ENCODE results near the gene RPL35A. TPM values are rescaled to one million over a fixed set of nuclear protein-coding genes. Genes with fewer than 3 reads are reported as not detected.

RPL35A gene
- total RNA-seq (2022; extraction: Qiagen RNA extraction; ENCODE audit: low read depth) = 1,027 to 1,152 TPM (median 1,082 TPM) in 5 replicates

GRCh38 chr3:197949778-197950676, at the start of gene RPL35A:
TSS of gene RPL35A (plus strand) at chr3:197950190. CDS start at chr3:197950968, 778 bp downstream.

DNA sequence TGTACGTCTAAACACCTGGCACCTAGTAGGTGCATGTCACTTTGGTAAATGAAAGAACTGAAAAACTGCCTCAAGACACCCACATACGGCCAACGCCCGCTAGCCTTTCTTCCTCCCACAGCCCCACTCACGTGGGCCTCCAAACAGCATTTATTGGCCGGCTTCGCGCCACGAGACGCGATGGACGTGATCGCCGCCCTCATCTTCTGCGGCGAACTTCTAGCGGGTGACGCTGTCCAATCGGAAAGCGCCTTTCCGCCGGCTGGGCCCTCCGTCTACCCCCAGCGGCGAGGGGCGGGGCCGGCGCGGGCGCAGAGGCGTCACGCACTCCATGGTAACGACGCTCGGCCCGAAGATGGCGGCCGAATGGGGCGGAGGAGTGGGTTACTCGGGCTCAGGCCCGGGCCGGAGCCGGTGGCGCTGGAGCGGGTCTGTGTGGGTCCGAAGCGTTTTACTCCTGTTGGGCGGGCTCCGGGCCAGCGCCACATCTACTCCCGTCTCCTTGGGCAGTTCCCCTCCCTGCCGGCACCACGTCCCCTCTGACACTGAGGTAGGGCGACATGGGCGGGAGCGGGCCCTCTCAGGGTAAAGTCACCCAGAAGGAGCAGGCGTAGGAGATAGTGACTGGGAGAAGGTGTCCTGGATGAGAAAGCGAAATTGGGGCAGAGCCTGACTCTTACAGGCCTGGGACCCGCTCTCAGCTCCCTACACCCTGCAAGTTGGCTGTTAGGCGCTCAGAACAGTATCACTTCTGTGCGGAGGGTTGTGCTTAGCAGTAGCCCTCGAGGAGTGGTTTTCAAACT, 10.1 kb downstream of the RPL35A start, which contains the start of gene LMLN:
TSS of gene LMLN (plus strand) at position 327 of the 803 bp plus-strand sequence. CDS start at position 356, 29 bp downstream.

Other genes with a start within 250 kb of the RPL35A start
- gene RUBCN, start 213.3 kb upstream of the RPL35A start, total RNA-seq (2022; extraction: Qiagen RNA extraction; ENCODE audit: low read depth) = 7.3 to 10.9 TPM (median 8.4 TPM) in 5 replicates
- gene FYTTD1, start 200.3 kb upstream of the RPL35A start, total RNA-seq (2022; extraction: Qiagen RNA extraction; ENCODE audit: low read depth) = 23.6 to 35.2 TPM (median 28.1 TPM) in 5 replicates
- gene LRCH3, start 158.9 kb upstream of the RPL35A start, total RNA-seq (2022; extraction: Qiagen RNA extraction; ENCODE audit: low read depth) = 13.2 to 24.1 TPM (median 15.4 TPM) in 5 replicates
- gene LMLN, start 10.0 kb downstream of the RPL35A start, total RNA-seq (2022; extraction: Qiagen RNA extraction; ENCODE audit: low read depth) = 1.7 to 2.6 TPM (median 2.3 TPM) in 5 replicates

Measured in A549 treated with CpdA at 1 μM for 4 hours (cell line).